Astrocyte (in vitro differentiated cells and primary cell): ENCODE measurements around the gene PRKCE. TPM values are rescaled to one million over a fixed set of nuclear protein-coding genes. Genes with fewer than 3 reads are reported as not detected.

ENCODE experiments used
- DNase-seq: peaks from one replicate; pipeline ENCODE4 v3.0.0-alpha.2; 2010; ENCODE audit warnings: low read depth
- FAIRE-seq: peaks from 2 replicates; lab custom pipeline; 2011; peaks lifted over from hg19 to GRCh38; lab: Jason Lieb, UNC
- H2AFZ ChIP-seq: 2 replicates; pipeline ENCODE4 v1.6.0; 2012; ENCODE audit warnings: low read depth, low read length, inconsistent platforms
- H3K27ac ChIP-seq: 2 replicates; pipeline ENCODE4 v1.5.1; 2011; ENCODE audit warnings: low read depth, low read length, inconsistent platforms
- H3K27me3 ChIP-seq: 2 replicates; pipeline ENCODE4 v1.6.0; 2011; ENCODE audit warnings: low read length, inconsistent platforms; ENCODE audit not compliant: insufficient read depth
- H3K36me3 ChIP-seq: 2 replicates; pipeline ENCODE4 v1.5.1; 2011; ENCODE audit warnings: low read length, inconsistent platforms; ENCODE audit not compliant: insufficient read depth
- H3K4me1 ChIP-seq: 2 replicates; pipeline ENCODE4 v1.5.1; 2011; ENCODE audit warnings: low read length, inconsistent platforms; ENCODE audit not compliant: insufficient read depth
- H3K4me2 ChIP-seq: 2 replicates; pipeline ENCODE4 v1.6.0; 2012; ENCODE audit warnings: low read length, inconsistent platforms
- H3K4me3 ChIP-seq: 2 replicates; pipeline ENCODE4 v1.5.1; 2011; ENCODE audit warnings: low read depth, mild to moderate bottlenecking, low read length, inconsistent platforms; ENCODE audit not compliant: insufficient read depth
- H3K79me2 ChIP-seq: 2 replicates; pipeline ENCODE4 v1.6.0; 2012; ENCODE audit warnings: mild to moderate bottlenecking, low read length, inconsistent platforms; ENCODE audit not compliant: insufficient read depth
- H3K9ac ChIP-seq: 2 replicates; pipeline ENCODE4 v1.6.0; 2012; ENCODE audit warnings: mild to moderate bottlenecking, low read length, inconsistent platforms
- H3K9me3 ChIP-seq: 2 replicates; pipeline ENCODE4 v1.5.1; 2012; ENCODE audit warnings: low read depth, mild to moderate bottlenecking, low read length, inconsistent platforms; ENCODE audit not compliant: insufficient read depth
- H4K20me1 ChIP-seq: 2 replicates; pipeline ENCODE4 v1.6.0; 2012; ENCODE audit warnings: low read length, inconsistent platforms; ENCODE audit not compliant: insufficient read depth
- H3K27ac Mint-ChIP-seq: one replicate; pipeline ENCODE4 v1.8.0; 2021; ENCODE audit warnings: mild to moderate bottlenecking, mixed read lengths; ENCODE audit not compliant: unreplicated experiment
- H3K27me3 Mint-ChIP-seq: one replicate; pipeline ENCODE4 v1.8.0; 2021; ENCODE audit warnings: low read depth, mixed read lengths; ENCODE audit not compliant: unreplicated experiment
- H3K36me3 Mint-ChIP-seq: one replicate; pipeline ENCODE4 v1.8.0; 2021; ENCODE audit warnings: low read depth, mixed read lengths; ENCODE audit not compliant: unreplicated experiment
- H3K4me1 Mint-ChIP-seq: one replicate; pipeline ENCODE4 v1.8.0; 2021; ENCODE audit warnings: low read depth, mixed read lengths; ENCODE audit not compliant: unreplicated experiment
- H3K4me3 Mint-ChIP-seq: one replicate; pipeline ENCODE4 v1.8.0; 2021; ENCODE audit warnings: mild to moderate bottlenecking, moderate library complexity, mixed read lengths; ENCODE audit not compliant: unreplicated experiment
- H3K9me3 Mint-ChIP-seq: one replicate; pipeline ENCODE4 v1.8.0; 2021; ENCODE audit warnings: mild to moderate bottlenecking, mixed read lengths; ENCODE audit not compliant: unreplicated experiment
- CTCF ChIP-seq: IDR thresholded peaks from 2 replicates; pipeline ENCODE4 v1.5.1; 2011; ENCODE audit warnings: low read depth, mild to moderate bottlenecking, inconsistent platforms, low read length, moderate library complexity; ENCODE audit not compliant: insufficient read depth
- EZH2 ChIP-seq: IDR thresholded peaks from 2 replicates; pipeline ENCODE4 v1.6.1; 2012; ENCODE audit warnings: mild to moderate bottlenecking, low read length, inconsistent platforms; ENCODE audit not compliant: insufficient read depth
- total RNA-seq: library from RNA; stranded (reverse); gene quantifications from 2 replicates; pipeline ENCODE4 v1.2.1, GENCODE V29; 2021

The PRKCE gene
- total RNA-seq, 1 donor from 2014 or later: 12.8 TPM

GRCh38 chr2:45943219-45944044 is 292.0 kb downstream of the PRKCE start:
- peaks cover 1% of the 10 kb centered on the region for H3K9me3 Mint-ChIP-seq
- Histone ChIP-seq H2AFZ (no peak overlapping the region), H3K4me1 (peaks cover 55% of the 10 kb centered on the region), H3K4me2 (peak overlapping the region; percentile 42), H3K79me2 (no peaks in the 10 kb centered on the region), H4K20me1 (peaks cover 5% of the 10 kb centered on the region), H3K36me3 (no peaks in the 10 kb centered on the region), H3K9me3 (no peaks in the 10 kb centered on the region), H3K4me3 (no peak overlapping the region), H3K27ac (peak overlapping the region; percentile 19), H3K9ac (no peak overlapping the region), H3K27me3 (no peaks in the 10 kb centered on the region)
- TF ChIP-seq CTCF (peak; percentile 6), EZH2 (no peak)
- H3K27ac Mint-ChIP-seq: peak overlapping the region; percentile 73
- peaks cover 2% of the 10 kb centered on the region for H3K27me3 Mint-ChIP-seq
- FAIRE-seq: no peak
- peak; percentile 44 for DNase-seq
- H3K4me3 Mint-ChIP-seq: no peak overlapping the region
- H3K4me1 Mint-ChIP-seq: peaks cover 48% of the 10 kb centered on the region
- H3K36me3 Mint-ChIP-seq: no peaks in the 10 kb centered on the region

- peak; percentile 80 for DNase-seq
- Histone ChIP-seq H3K9ac (no peak overlapping the region), H3K4me1 (peaks cover 49% of the 10 kb centered on the region), H4K20me1 (peaks cover 5% of the 10 kb centered on the region), H3K36me3 (no peaks in the 10 kb centered on the region), H3K9me3 (no peaks in the 10 kb centered on the region), H3K4me2 (peak overlapping the region; percentile 42), H3K27ac (peak overlapping the region; percentile 19), H3K79me2 (no peaks in the 10 kb centered on the region), H3K4me3 (no peak overlapping the region), H3K27me3 (no peaks in the 10 kb centered on the region), H2AFZ (no peak overlapping the region)
- Mint-ChIP-seq H3K4me1 (peaks cover 42% of the 10 kb centered on the region), H3K36me3 (no peaks in the 10 kb centered on the region), H3K27me3 (peaks cover 6% of the 10 kb centered on the region), H3K9me3 (peaks cover 1% of the 10 kb centered on the region), H3K27ac (peak overlapping the region; percentile 73), H3K4me3 (no peak overlapping the region)
- no peak for TF ChIP-seq EZH2
- no peak for TF ChIP-seq CTCF
- no peak for FAIRE-seq
Measured at GRCh38 chr2:45944074-45944473, 292.6 kb downstream of the PRKCE start.

- Histone ChIP-seq H3K9ac (no peak overlapping the region), H2AFZ (no peak overlapping the region), H3K4me3 (no peak overlapping the region), H3K36me3 (no peaks in the 10 kb centered on the region), H3K79me2 (no peaks in the 10 kb centered on the region), H3K4me1 (peaks cover 46% of the 10 kb centered on the region), H4K20me1 (peaks cover 5% of the 10 kb centered on the region), H3K9me3 (no peaks in the 10 kb centered on the region), H3K27me3 (no peaks in the 10 kb centered on the region), H3K27ac (peak overlapping the region; percentile 31), H3K4me2 (peak overlapping the region; percentile 67)
- no peak overlapping the region for H3K4me3 Mint-ChIP-seq
- H3K9me3 Mint-ChIP-seq: no peaks in the 10 kb centered on the region
- H3K27me3 Mint-ChIP-seq: peaks cover 7% of the 10 kb centered on the region
- DNase-seq (no peak), FAIRE-seq (no peak)
- peaks cover 39% of the 10 kb centered on the region for H3K4me1 Mint-ChIP-seq
- TF ChIP-seq CTCF: no peak
- no peak for TF ChIP-seq EZH2
- no peaks in the 10 kb centered on the region for H3K36me3 Mint-ChIP-seq
- H3K27ac Mint-ChIP-seq: peak overlapping the region; percentile 6
Measured at GRCh38 chr2:45945302-45945717, 293.8 kb downstream of the PRKCE start.
